Astrocyte (in vitro differentiated cells and primary cell): ENCODE data around the gene MZT2A. TPM values are rescaled to one million over a fixed set of nuclear protein-coding genes. Genes with fewer than 3 reads are reported as not detected.
"Not testable (repeated sequence)": the region's sequence is repeated elsewhere in the genome, so short reads cannot be mapped to it uniquely, and the experiment has no call there.

Source experiments
- DNase-seq: peaks from one replicate; pipeline ENCODE4 v3.0.0-alpha.2; 2010; ENCODE audit warnings: low read depth
- FAIRE-seq: peaks from 2 replicates; lab custom pipeline; 2011; peaks lifted over from hg19 to GRCh38; lab: Jason Lieb, UNC
- H2AFZ ChIP-seq: 2 replicates; pipeline ENCODE4 v1.6.0; 2012; ENCODE audit warnings: low read depth, low read length, inconsistent platforms
- H3K27ac ChIP-seq: 2 replicates; pipeline ENCODE4 v1.5.1; 2011; ENCODE audit warnings: low read depth, low read length, inconsistent platforms
- H3K27me3 ChIP-seq: 2 replicates; pipeline ENCODE4 v1.6.0; 2011; ENCODE audit warnings: low read length, inconsistent platforms; ENCODE audit not compliant: insufficient read depth
- H3K36me3 ChIP-seq: 2 replicates; pipeline ENCODE4 v1.5.1; 2011; ENCODE audit warnings: low read length, inconsistent platforms; ENCODE audit not compliant: insufficient read depth
- H3K4me1 ChIP-seq: 2 replicates; pipeline ENCODE4 v1.5.1; 2011; ENCODE audit warnings: low read length, inconsistent platforms; ENCODE audit not compliant: insufficient read depth
- H3K4me2 ChIP-seq: 2 replicates; pipeline ENCODE4 v1.6.0; 2012; ENCODE audit warnings: low read length, inconsistent platforms
- H3K4me3 ChIP-seq: 2 replicates; pipeline ENCODE4 v1.5.1; 2011; ENCODE audit warnings: low read depth, mild to moderate bottlenecking, low read length, inconsistent platforms; ENCODE audit not compliant: insufficient read depth
- H3K79me2 ChIP-seq: 2 replicates; pipeline ENCODE4 v1.6.0; 2012; ENCODE audit warnings: mild to moderate bottlenecking, low read length, inconsistent platforms; ENCODE audit not compliant: insufficient read depth
- H3K9ac ChIP-seq: 2 replicates; pipeline ENCODE4 v1.6.0; 2012; ENCODE audit warnings: mild to moderate bottlenecking, low read length, inconsistent platforms
- H3K9me3 ChIP-seq: 2 replicates; pipeline ENCODE4 v1.5.1; 2012; ENCODE audit warnings: low read depth, mild to moderate bottlenecking, low read length, inconsistent platforms; ENCODE audit not compliant: insufficient read depth
- H4K20me1 ChIP-seq: 2 replicates; pipeline ENCODE4 v1.6.0; 2012; ENCODE audit warnings: low read length, inconsistent platforms; ENCODE audit not compliant: insufficient read depth
- H3K27ac Mint-ChIP-seq: one replicate; pipeline ENCODE4 v1.8.0; 2021; ENCODE audit warnings: mild to moderate bottlenecking, mixed read lengths; ENCODE audit not compliant: unreplicated experiment
- H3K27me3 Mint-ChIP-seq: one replicate; pipeline ENCODE4 v1.8.0; 2021; ENCODE audit warnings: low read depth, mixed read lengths; ENCODE audit not compliant: unreplicated experiment
- H3K36me3 Mint-ChIP-seq: one replicate; pipeline ENCODE4 v1.8.0; 2021; ENCODE audit warnings: low read depth, mixed read lengths; ENCODE audit not compliant: unreplicated experiment
- H3K4me1 Mint-ChIP-seq: one replicate; pipeline ENCODE4 v1.8.0; 2021; ENCODE audit warnings: low read depth, mixed read lengths; ENCODE audit not compliant: unreplicated experiment
- H3K4me3 Mint-ChIP-seq: one replicate; pipeline ENCODE4 v1.8.0; 2021; ENCODE audit warnings: mild to moderate bottlenecking, moderate library complexity, mixed read lengths; ENCODE audit not compliant: unreplicated experiment
- H3K9me3 Mint-ChIP-seq: one replicate; pipeline ENCODE4 v1.8.0; 2021; ENCODE audit warnings: mild to moderate bottlenecking, mixed read lengths; ENCODE audit not compliant: unreplicated experiment
- CTCF ChIP-seq: IDR thresholded peaks from 2 replicates; pipeline ENCODE4 v1.5.1; 2011; ENCODE audit warnings: low read depth, mild to moderate bottlenecking, inconsistent platforms, low read length, moderate library complexity; ENCODE audit not compliant: insufficient read depth
- EZH2 ChIP-seq: IDR thresholded peaks from 2 replicates; pipeline ENCODE4 v1.6.1; 2012; ENCODE audit warnings: mild to moderate bottlenecking, low read length, inconsistent platforms; ENCODE audit not compliant: insufficient read depth
- total RNA-seq: library from RNA; stranded (reverse); gene quantifications from 2 replicates; pipeline ENCODE4 v1.2.1, GENCODE V29; 2021

The MZT2A gene
- total RNA-seq, 1 donor from 2014 or later = 105 TPM

- no peak for FAIRE-seq
- no peak overlapping the region for H2AFZ ChIP-seq
- no peak overlapping the region for H3K27ac Mint-ChIP-seq
These were observed 25.1 kb upstream of the MZT2A start for GRCh38 chr2:131517106-131517831.

GRCh38 chr2:131516621-131517020 is 24.4 kb upstream of the MZT2A start:
- H3K36me3 ChIP-seq, DNase-seq, H2AFZ ChIP-seq, H3K9ac ChIP-seq, H3K4me1 Mint-ChIP-seq, H4K20me1 ChIP-seq, H3K4me3 Mint-ChIP-seq, FAIRE-seq, H3K27me3 ChIP-seq, H3K79me2 ChIP-seq, H3K27me3 Mint-ChIP-seq, H3K9me3 ChIP-seq, H3K4me1 ChIP-seq, H3K4me2 ChIP-seq, H3K27ac Mint-ChIP-seq, H3K27ac ChIP-seq, H3K4me3 ChIP-seq, H3K36me3 Mint-ChIP-seq, H3K9me3 Mint-ChIP-seq: not testable (repeated sequence)

More at GRCh38 chr2:131517106-131517831, 25.1 kb upstream of the MZT2A start:
- peaks cover 3% of the 10 kb centered on the region for H3K4me1 Mint-ChIP-seq
- H3K36me3 Mint-ChIP-seq = peaks cover 7% of the 10 kb centered on the region
- no peak overlapping the region for H3K4me3 Mint-ChIP-seq
- no peaks in the 10 kb centered on the region for H3K4me1 ChIP-seq
- H3K27me3 Mint-ChIP-seq = no peaks in the 10 kb centered on the region
- H4K20me1 ChIP-seq = no peaks in the 10 kb centered on the region
- H3K4me3 ChIP-seq = no peak overlapping the region
- H3K9ac ChIP-seq = no peak overlapping the region
- H3K27ac ChIP-seq = no peak overlapping the region
- no peaks in the 10 kb centered on the region for H3K27me3 ChIP-seq
- no peaks in the 10 kb centered on the region for H3K9me3 ChIP-seq
- H3K4me2 ChIP-seq = no peak overlapping the region
- H3K79me2 ChIP-seq = no peaks in the 10 kb centered on the region
- no peak for DNase-seq
- no peaks in the 10 kb centered on the region for H3K9me3 Mint-ChIP-seq
- no peaks in the 10 kb centered on the region for H3K36me3 ChIP-seq
- TF ChIP-seq CTCF (no peak), EZH2 (no peak)

GRCh38 chr2:131516011-131516410 is 23.8 kb upstream of the MZT2A start:
- Histone ChIP-seq H3K9ac (no peak overlapping the region), H3K36me3 (no peaks in the 10 kb centered on the region), H3K4me2 (no peak overlapping the region), H3K9me3 (no peaks in the 10 kb centered on the region), H3K27me3 (no peaks in the 10 kb centered on the region), H3K27ac (no peak overlapping the region), H4K20me1 (no peaks in the 10 kb centered on the region), H3K79me2 (no peaks in the 10 kb centered on the region), H3K4me1 (peaks cover 2% of the 10 kb centered on the region), H3K4me3 (no peak overlapping the region), H2AFZ (no peak overlapping the region)
- FAIRE-seq = no peak
- DNase-seq = no peak
- no peak overlapping the region for H3K27ac Mint-ChIP-seq
- no peak overlapping the region for H3K4me3 Mint-ChIP-seq
- no peaks in the 10 kb centered on the region for H3K27me3 Mint-ChIP-seq
- TF ChIP-seq CTCF (no peak), EZH2 (no peak)
- no peaks in the 10 kb centered on the region for H3K9me3 Mint-ChIP-seq
- peaks cover 7% of the 10 kb centered on the region for H3K36me3 Mint-ChIP-seq
- peaks cover 8% of the 10 kb centered on the region for H3K4me1 Mint-ChIP-seq

GRCh38 chr2:131515235-131515634 is 23.0 kb upstream of the MZT2A start:
- not testable (repeated sequence) for H2AFZ ChIP-seq, H3K79me2 ChIP-seq, H3K36me3 Mint-ChIP-seq, H3K4me3 ChIP-seq, H3K27me3 ChIP-seq, H3K27ac ChIP-seq, FAIRE-seq, H3K9me3 ChIP-seq, H3K9ac ChIP-seq, H3K36me3 ChIP-seq, DNase-seq, H3K9me3 Mint-ChIP-seq, H4K20me1 ChIP-seq, H3K27me3 Mint-ChIP-seq, H3K4me3 Mint-ChIP-seq, H3K4me2 ChIP-seq, H3K4me1 Mint-ChIP-seq, H3K4me1 ChIP-seq, H3K27ac Mint-ChIP-seq
